Spleen (tissue), 11 donors: Measurements from ENCODE around the gene EFNA4. TPM values are rescaled to one million over a fixed set of nuclear protein-coding genes. Genes with fewer than 3 reads are reported as not detected.

Experiments
- DNase-seq: peaks from one replicate; pipeline ENCODE4 v3.0.0-alpha.2; 2020
- H3K27ac ChIP-seq, 8 donors: fragments of 200-600 bp; sonication (generic) in 7 of 8; 1 replicate in 4 of 8; 2 replicates in 4 of 8; pipeline versions ENCODE4 v1.5.0 to v1.8.0; 2016 to 2021; ENCODE audit warnings: inconsistent platforms in 4 of 8, mild to moderate bottlenecking in 4 of 8, moderate library complexity in 1 of 8
- H3K27me3 ChIP-seq, 7 donors: fragments of 200-600 bp; sonication (generic) in 6 of 7; replicated peaks in 1 of 7; 1 replicate in 4 of 7; 2 replicates in 3 of 7; pipeline versions ENCODE4 v1.5.0 to v1.8.0; 2016 to 2021; ENCODE audit warnings: inconsistent platforms in 3 of 7, mild to moderate bottlenecking in 1 of 7
- H3K36me3 ChIP-seq, 6 donors: fragments of 200-600 bp; sonication (generic) in 5 of 6; 1 replicate in 4 of 6; 2 replicates in 2 of 6; pipeline versions ENCODE4 v1.5.0 to v1.8.0; 2016 to 2021; ENCODE audit warnings: inconsistent platforms in 2 of 6
- H3K4me1 ChIP-seq, 6 donors: fragments of 200-600 bp; sonication (generic) in 5 of 6; 1 replicate in 3 of 6; 2 replicates in 3 of 6; pipeline versions ENCODE4 v1.5.0 to v1.8.0; 2016 to 2021; ENCODE audit warnings: inconsistent platforms in 3 of 6
- H3K4me3 ChIP-seq, 8 donors: fragments of 200-600 bp; sonication (generic) in 7 of 8; 1 replicate in 4 of 8; 2 replicates in 4 of 8; pipeline versions ENCODE4 v1.5.0 to v1.8.0; 2016 to 2021; ENCODE audit warnings: inconsistent platforms in 4 of 8, mild to moderate bottlenecking in 4 of 8, moderate library complexity in 2 of 8
- H3K9me3 ChIP-seq, 8 donors: fragments of 200-600 bp; sonication (generic) in 7 of 8; 1 replicate in 4 of 8; 2 replicates in 4 of 8; pipeline versions ENCODE4 v1.5.0 to v1.8.0; 2016 to 2021; ENCODE audit warnings: inconsistent platforms in 4 of 8
- CTCF ChIP-seq, 11 experiments: fragments of 200-600 bp in 7 of 11; fragments of 450-650 bp in 4 of 11; sonication (generic) in 4 of 11; IDR thresholded peaks in 8 of 11; conservative IDR thresholded peaks in 3 of 11; 1 replicate in 7 of 11; 2 replicates in 4 of 11; pipeline versions ENCODE4 v1.4.0 to v1.8.0; 2016 to 2021; ENCODE audit warnings: antibody characterized with exemption in 11 of 11, inconsistent platforms in 4 of 11, mild to moderate bottlenecking in 1 of 11
- POLR2A ChIP-seq, 3 donors: fragments of 450-650 bp; IDR thresholded peaks; one replicate each; pipeline ENCODE4 v1.5.1; 2017; ENCODE audit warnings: antibody characterized with exemption in 3 of 3, mild to moderate bottlenecking in 1 of 3
- POLR2AphosphoS5 ChIP-seq, 3 donors: sonication (generic); formaldehyde crosslinking; IDR thresholded peaks; one replicate each; pipeline ENCODE4 v1.5.1; 2017; ENCODE audit warnings: antibody characterized with exemption in 3 of 3
- WGBS, 5 donors: extraction: QIAGEN DNeasy Blood & Tissue Kit in 3 of 5; methylation state at CpG; one replicate each; pipeline versions ENCODE4 v1.1.5 to v1.1.7; 2013 to 2018; 5-methylcytosine and 5-hydroxymethylcytosine counted together
- intact Hi-C: fragments of 100-400 bp; cut with DNase I; formaldehyde crosslinking; loops from one replicate; pipeline ENCODE4 v1.15.0; 2023; ENCODE audit warnings: low total_unique reads
- polyA plus RNA-seq, 3 donors: library from polyadenylated mRNA; stranded (reverse); fragments of 200-250 nt; gene quantifications; one replicate each; pipeline ENCODE4 v1.2.1, GENCODE V29; 2013
- total RNA-seq, 7 donors: library from RNA; depleted of rRNA in 3 of 7; stranded (reverse); fragments of >200 nt in 3 of 7; fragmentation: NEBNext Ultra II Directional in 4 of 7; extraction: Animal tissue kit (Norgen Biotek cat#: 25700) in 4 of 7; gene quantifications; one replicate each; pipeline versions ENCODE4 v1.1.0 to v1.2.1, GENCODE V29; 2016 to 2021
- donor health status: healthy with polysubstance abuse.
- donor health status: DM: no; HTN: no; CAD: no; lungs with moderate emphysema.
- donor health status: DM: no; HTN: no; CAD: no.
- donor health status: Bipolar disorder and iron deficiency.
- donor health status: healthy.
- donor health status: DM: no; HTN: no; CAD: no.
- donor health status: DM: yes; HTN: yes; CAD: no.

The EFNA4 gene
- total and polyA plus RNA-seq, 10 donors: 4.6 to 9.5 (median 7.1) TPM

- intact Hi-C loops: no loop called here
- Histone ChIP-seq H3K9me3 (no peaks in the 10 kb centered on the region), H3K27ac (no peak overlapping the region), H3K36me3 (no peaks in the 10 kb centered on the region), H3K27me3 (peaks cover 0 to 5% (median 0%) of the 10 kb centered on the region in 7 donors), H3K4me3 (no peak overlapping the region), H3K4me1 (peaks cover 0 to 19% (median 5%) of the 10 kb centered on the region in 6 donors)
- TF ChIP-seq CTCF (IDR thresholded peaks at IDR 0.05 in 8 of 11, conservative IDR thresholded peaks at IDR 0.05 in 3 of 11) (no peak), POLR2AphosphoS5 (IDR thresholded peaks at IDR 0.05) (no peak), POLR2A (IDR thresholded peaks at IDR 0.05) (no peak)
- WGBS, 5 donors: 90 to 96% (median 94%) methylated on average over 3 of the region's 3 CpGs
- no peak for DNase-seq
These were observed 26.5 kb upstream of the EFNA4 start for GRCh38 chr1:155037043-155037442.

- WGBS, 5 donors: 82 to 92% (median 86%) methylated on average over 6 of the region's 6 CpGs
- DNase-seq: no peak
- H3K9me3 ChIP-seq: no peaks in the 10 kb centered on the region
- no peak overlapping the region for H3K4me3 ChIP-seq
- no peak overlapping the region for H3K27ac ChIP-seq
- peaks cover 0 to 5% (median 0%) of the 10 kb centered on the region in 7 donors for H3K27me3 ChIP-seq
- intact Hi-C loops: no loop called here
- TF ChIP-seq CTCF (IDR thresholded peaks at IDR 0.05 in 8 of 11, conservative IDR thresholded peaks at IDR 0.05 in 3 of 11) (no peak), POLR2A (IDR thresholded peaks at IDR 0.05) (no peak), POLR2AphosphoS5 (IDR thresholded peaks at IDR 0.05) (no peak)
- peaks cover 0 to 19% (median 5%) of the 10 kb centered on the region in 6 donors for H3K4me1 ChIP-seq
- H3K36me3 ChIP-seq: no peaks in the 10 kb centered on the region
These were observed 25.6 kb upstream of the EFNA4 start for GRCh38 chr1:155037851-155038441.

GRCh38 chr1:155038602-155039307 lies 24.8 kb upstream of the EFNA4 start:
- intact Hi-C loops: no loop called here
- WGBS, 5 donors: 39 to 51% (median 48%) methylated on average over 8 of the region's 8 CpGs
- no peak overlapping the region for H3K27ac ChIP-seq
- no peak overlapping the region for H3K4me3 ChIP-seq
- no peak for DNase-seq
- TF ChIP-seq POLR2A (IDR thresholded peaks at IDR 0.05) (no peak), CTCF (IDR thresholded peaks at IDR 0.05 in 8 of 11, conservative IDR thresholded peaks at IDR 0.05 in 3 of 11) (no peak), POLR2AphosphoS5 (IDR thresholded peaks at IDR 0.05) (no peak)
- H3K4me1 ChIP-seq: peaks cover 0 to 19% (median 5%) of the 10 kb centered on the region in 6 donors
- peaks cover 0 to 5% (median 0%) of the 10 kb centered on the region in 7 donors for H3K27me3 ChIP-seq
- H3K9me3 ChIP-seq: no peaks in the 10 kb centered on the region
- H3K36me3 ChIP-seq: no peaks in the 10 kb centered on the region

- Histone ChIP-seq H3K27ac (no peak overlapping the region), H3K36me3 (no peaks in the 10 kb centered on the region), H3K9me3 (no peaks in the 10 kb centered on the region), H3K4me1 (peaks cover 0 to 19% (median 5%) of the 10 kb centered on the region in 6 donors), H3K4me3 (no peak overlapping the region), H3K27me3 (peaks cover 0 to 5% (median 0%) of the 10 kb centered on the region in 7 donors)
- 64 to 72% (median 68%) methylated on average over 3 to 4 of the region's 4 CpGs for WGBS, 5 donors
- no peak for DNase-seq
- intact Hi-C loops: no loop called here
- TF ChIP-seq POLR2AphosphoS5 (IDR thresholded peaks at IDR 0.05) (no peak), POLR2A (IDR thresholded peaks at IDR 0.05) (no peak), CTCF (IDR thresholded peaks at IDR 0.05 in 8 of 11, conservative IDR thresholded peaks at IDR 0.05 in 3 of 11) (no peak)
These were observed 24.3 kb upstream of the EFNA4 start for GRCh38 chr1:155039308-155039669.
